ENCODE data around the gene SEC14L5.

SEC14L5 gene

DNA sequence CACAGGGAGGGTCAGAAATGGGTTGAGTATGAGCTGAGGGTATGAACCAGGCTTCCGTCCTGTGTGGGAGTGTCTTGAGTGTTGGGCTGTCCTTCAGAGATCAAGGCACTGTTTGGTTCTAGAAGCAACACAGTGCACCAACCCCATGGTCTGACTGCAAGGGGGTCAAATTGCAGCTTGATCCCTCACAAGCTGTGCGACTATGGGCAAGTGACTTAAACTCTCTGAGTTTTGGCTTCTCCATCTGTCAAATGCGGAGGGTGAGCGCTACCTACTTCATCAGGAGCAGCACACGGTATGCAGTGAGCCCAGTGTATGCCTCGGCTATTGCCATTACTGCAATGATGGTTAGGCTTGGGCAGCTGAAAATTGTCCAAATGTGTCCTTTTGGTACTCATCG lies 21.0 kb downstream of the SEC14L5 start:
- POLR2A ChIA-PET = no interaction called here
- TF ChIP-seq WT1 (tag by site-specific recombination; IDR thresholded peaks at IDR 0.05) (no peak), KLF8 (tag by site-specific recombination; IDR thresholded peaks at IDR 0.05) (no peak), SETDB1 (IDR thresholded peaks at IDR 0.05; ENCODE audit: insufficient read length, low read length) (no peak), ELK4 (IDR thresholded peaks at IDR 0.05; ENCODE audit: borderline replicate concordance, low read depth, low read length) (no peak)
- no peaks in the 10 kb centered on the region for H3K36me3 ChIP-seq (ENCODE audit: control insufficient read depth in 2 of 2, insufficient read depth in 1 of 2, low read length in 2 of 2)
- CTCF ChIA-PET = no interaction called here
- H3K4me3 ChIP-seq (ENCODE audit: low read depth, low read length) = no peak overlapping the region
- H3K9me3 ChIP-seq (ENCODE audit: control insufficient read depth, insufficient read depth, low read depth, low read length) = no peaks in the 10 kb centered on the region
- no peak overlapping the region for H3K27ac ChIP-seq (ENCODE audit: extremely low read depth, low read depth, low read length)
- H3K4me1 ChIP-seq (ENCODE audit: control insufficient read depth, insufficient read depth, low read length) = no peaks in the 10 kb centered on the region

GRCh38 chr16:4979736-4980660 lies 21.9 kb downstream of the SEC14L5 start:
- no peak overlapping the region for H3K27ac ChIP-seq (ENCODE audit: extremely low read depth, low read depth, low read length)
- H3K9me3 ChIP-seq (ENCODE audit: control insufficient read depth, insufficient read depth, low read depth, low read length) = no peaks in the 10 kb centered on the region
- POLR2A ChIA-PET = no interaction called here
- TF ChIP-seq KLF1 (tag by site-specific recombination; IDR thresholded peaks at IDR 0.05) (0 out of 2 replicates have a peak, but pooled peaks have one; percentile 10), OSR2 (tag by site-specific recombination; IDR thresholded peaks at IDR 0.05) (no peak), ZNF426 (tag by site-specific recombination; IDR thresholded peaks at IDR 0.05) (no peak), KLF10 (tag by site-specific recombination; IDR thresholded peaks at IDR 0.05) (no peak), SCRT2 (tag by site-specific recombination; IDR thresholded peaks at IDR 0.05) (no peak)
- no peaks in the 10 kb centered on the region for H3K4me1 ChIP-seq (ENCODE audit: control insufficient read depth, insufficient read depth, low read length)
- no peak overlapping the region for H3K4me3 ChIP-seq (ENCODE audit: low read depth, low read length)
- CTCF ChIA-PET = no interaction called here
- H3K36me3 ChIP-seq (ENCODE audit: control insufficient read depth in 2 of 2, insufficient read depth in 1 of 2, low read length in 2 of 2) = no peaks in the 10 kb centered on the region

DNA sequence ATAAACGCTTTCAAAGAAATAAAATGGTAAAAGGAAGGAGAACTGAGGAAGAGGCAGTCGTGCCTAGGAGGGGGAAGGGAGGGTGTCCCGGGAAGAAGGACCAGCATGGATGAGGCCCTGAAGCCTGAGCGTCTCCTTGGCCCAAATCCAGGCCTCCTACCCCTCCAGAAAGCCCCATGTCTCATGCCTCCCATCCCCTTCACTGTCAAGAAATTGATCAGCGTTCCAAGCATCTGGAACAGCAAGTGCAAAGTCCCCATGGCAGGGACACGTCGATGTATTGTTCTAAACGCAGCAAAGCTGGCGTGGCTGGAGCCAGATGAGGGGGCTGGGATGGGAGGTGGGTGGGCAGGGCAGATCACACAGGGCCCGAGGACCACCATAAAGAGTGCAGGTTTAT lies 22.6 kb downstream of the SEC14L5 start:
- Histone ChIP-seq H3K9me3 (ENCODE audit: control insufficient read depth, insufficient read depth, low read depth, low read length) (no peaks in the 10 kb centered on the region), H3K4me3 (ENCODE audit: low read depth, low read length) (no peak overlapping the region), H3K4me1 (ENCODE audit: control insufficient read depth, insufficient read depth, low read length) (no peaks in the 10 kb centered on the region), H3K27ac (ENCODE audit: extremely low read depth, low read depth, low read length) (no peak overlapping the region), H3K36me3 (ENCODE audit: control insufficient read depth in 2 of 2, insufficient read depth in 1 of 2, low read length in 2 of 2) (no peaks in the 10 kb centered on the region)
- TF ChIP-seq ZBTB48 (tag by site-specific recombination; IDR thresholded peaks at IDR 0.05) (no peak), ZNF747 (tag by site-specific recombination; IDR thresholded peaks at IDR 0.05) (no peak)
- ChIA-PET POLR2A (no interaction called here), CTCF (no interaction called here)

- POLR2A ChIA-PET = no interaction called here
These were observed 23.3 kb downstream of the SEC14L5 start for GRCh38 chr16:4981473-4981872.

More at GRCh38 chr16:4981473-4981872, 23.3 kb downstream of the SEC14L5 start:
- CTCF ChIA-PET = no interaction called here
- TF ChIP-seq, protein P1, sequence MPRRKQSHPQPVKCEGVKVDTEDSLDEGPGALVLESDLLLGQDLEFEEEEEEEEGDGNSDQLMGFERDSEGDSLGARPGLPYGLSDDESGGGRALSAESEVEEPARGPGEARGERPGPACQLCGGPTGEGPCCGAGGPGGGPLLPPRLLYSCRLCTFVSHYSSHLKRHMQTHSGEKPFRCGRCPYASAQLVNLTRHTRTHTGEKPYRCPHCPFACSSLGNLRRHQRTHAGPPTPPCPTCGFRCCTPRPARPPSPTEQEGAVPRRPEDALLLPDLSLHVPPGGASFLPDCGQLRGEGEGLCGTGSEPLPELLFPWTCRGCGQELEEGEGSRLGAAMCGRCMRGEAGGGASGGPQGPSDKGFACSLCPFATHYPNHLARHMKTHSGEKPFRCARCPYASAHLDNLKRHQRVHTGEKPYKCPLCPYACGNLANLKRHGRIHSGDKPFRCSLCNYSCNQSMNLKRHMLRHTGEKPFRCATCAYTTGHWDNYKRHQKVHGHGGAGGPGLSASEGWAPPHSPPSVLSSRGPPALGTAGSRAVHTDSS (tag by site-specific recombination; IDR thresholded peaks at IDR 0.05) = no peak
- TF ChIP-seq BCL11A (tag by site-specific recombination; IDR thresholded peaks at IDR 0.05; ENCODE audit: low read depth) (no peak), ZNF155 (tag by site-specific recombination; IDR thresholded peaks at IDR 0.05) (no peak), ZNF623 (tag by site-specific recombination; IDR thresholded peaks at IDR 0.05) (no peak), MYNN (tag by site-specific recombination; IDR thresholded peaks at IDR 0.05; ENCODE audit: borderline replicate concordance) (no peak), ZNF768 (tag by site-specific recombination; IDR thresholded peaks at IDR 0.05) (0 out of 2 replicates have a peak, but pooled peaks have one; percentile 17)
- H3K36me3 ChIP-seq (ENCODE audit: control insufficient read depth in 2 of 2, insufficient read depth in 1 of 2, low read length in 2 of 2) = no peaks in the 10 kb centered on the region
- no peaks in the 10 kb centered on the region for H3K9me3 ChIP-seq (ENCODE audit: control insufficient read depth, insufficient read depth, low read depth, low read length)
- no peak overlapping the region for H3K27ac ChIP-seq (ENCODE audit: extremely low read depth, low read depth, low read length)
- no peaks in the 10 kb centered on the region for H3K4me1 ChIP-seq (ENCODE audit: control insufficient read depth, insufficient read depth, low read length)
- no peak overlapping the region for H3K4me3 ChIP-seq (ENCODE audit: low read depth, low read length)

Measured in HEK293 (cell line).